Smooth muscle cell of the brain vasculature (primary cell): ENCODE measurements around the gene STPG2.

Experiments
- DNase-seq: peaks from one replicate; pipeline ENCODE4 v3.0.0-alpha.2; 2012; ENCODE audit warnings: low read depth, low spot score

The STPG2 gene

DNA sequence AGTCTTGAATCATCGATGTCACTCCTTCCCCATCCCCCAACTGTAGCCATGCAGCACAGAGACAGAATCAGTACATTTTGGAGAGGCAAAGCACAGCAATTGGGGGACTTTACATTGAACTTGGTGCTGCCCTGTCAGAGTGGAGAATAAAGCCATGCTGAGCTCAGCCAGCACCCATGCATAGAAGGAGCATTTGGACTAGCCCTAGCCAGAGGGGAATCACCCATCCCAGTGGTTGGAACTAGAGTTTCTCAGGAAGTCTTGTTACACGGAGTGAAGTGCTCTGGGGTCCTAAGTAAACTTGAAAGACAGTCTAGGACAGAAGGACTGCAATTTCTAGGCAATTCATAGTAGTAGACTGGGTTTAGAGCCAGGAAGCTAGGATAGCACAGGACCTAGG, 49.6 kb downstream of the STPG2 start:
- DNase-seq: no peak

DNA sequence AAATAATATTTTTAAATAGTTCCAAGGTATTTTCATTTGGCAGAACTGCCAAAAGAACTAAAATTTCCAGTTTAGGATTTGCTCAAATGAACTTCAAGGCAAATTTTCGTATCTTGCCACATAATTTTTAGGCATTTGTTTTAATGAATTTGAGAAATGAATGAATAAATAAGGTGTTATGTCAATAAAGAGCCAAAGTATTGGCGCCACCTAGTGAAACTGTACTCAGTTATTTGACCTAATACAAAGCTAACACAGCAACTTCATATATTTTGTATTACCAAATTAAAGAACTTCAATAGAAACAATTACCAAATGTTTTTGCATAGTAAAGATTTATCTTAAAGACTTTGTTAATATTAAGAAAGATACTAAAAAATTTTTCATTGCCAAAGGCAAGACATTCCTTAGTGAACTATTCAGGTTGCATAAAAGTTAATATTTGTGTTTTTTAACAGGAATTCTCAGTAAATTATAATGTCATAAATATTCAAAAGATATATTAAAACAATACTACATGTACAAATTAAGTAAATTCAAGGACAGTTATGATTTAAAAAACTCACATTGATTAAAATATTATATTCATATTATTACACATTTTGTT, 50.3 kb downstream of the STPG2 start:
- DNase-seq: no peak

DNA sequence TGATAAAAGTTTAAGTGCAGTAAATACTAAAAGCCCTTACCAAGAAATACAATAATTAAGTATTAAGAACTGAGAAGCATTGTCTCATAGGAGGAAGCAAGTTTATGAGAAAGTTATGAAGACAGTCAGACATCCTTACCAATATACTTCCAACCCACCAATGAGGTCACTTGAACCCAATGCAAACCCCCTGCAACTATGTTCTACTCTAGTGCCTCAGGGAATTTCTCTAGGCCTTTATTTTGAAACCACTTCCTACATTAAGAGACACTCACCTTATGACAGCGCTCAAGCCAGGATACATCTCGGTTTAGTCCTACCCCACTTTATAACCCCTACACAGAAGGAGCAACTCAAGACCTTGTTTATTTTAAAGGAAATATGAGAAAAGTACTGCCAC, 61.3 kb downstream of the STPG2 start:
- no peak for DNase-seq

DNA sequence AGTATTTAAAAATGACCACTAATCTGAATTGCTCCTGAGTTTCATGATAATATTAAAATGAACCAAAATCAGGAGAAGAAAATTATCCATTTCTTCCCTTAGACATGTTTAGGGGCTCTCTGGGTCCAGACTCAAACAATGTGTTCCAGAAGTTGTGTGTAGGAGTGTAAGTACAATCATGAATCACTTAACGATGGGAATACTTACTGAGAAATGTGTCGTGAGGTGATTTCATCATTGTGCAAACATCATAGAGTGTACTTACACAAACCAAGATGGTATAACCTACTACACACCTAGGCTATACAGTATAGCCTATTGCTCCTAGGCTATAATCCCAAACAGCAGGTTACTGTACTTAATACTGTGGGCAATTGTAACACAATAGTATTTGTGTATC, 74.8 kb downstream of the STPG2 start:
- no peak for DNase-seq

DNA sequence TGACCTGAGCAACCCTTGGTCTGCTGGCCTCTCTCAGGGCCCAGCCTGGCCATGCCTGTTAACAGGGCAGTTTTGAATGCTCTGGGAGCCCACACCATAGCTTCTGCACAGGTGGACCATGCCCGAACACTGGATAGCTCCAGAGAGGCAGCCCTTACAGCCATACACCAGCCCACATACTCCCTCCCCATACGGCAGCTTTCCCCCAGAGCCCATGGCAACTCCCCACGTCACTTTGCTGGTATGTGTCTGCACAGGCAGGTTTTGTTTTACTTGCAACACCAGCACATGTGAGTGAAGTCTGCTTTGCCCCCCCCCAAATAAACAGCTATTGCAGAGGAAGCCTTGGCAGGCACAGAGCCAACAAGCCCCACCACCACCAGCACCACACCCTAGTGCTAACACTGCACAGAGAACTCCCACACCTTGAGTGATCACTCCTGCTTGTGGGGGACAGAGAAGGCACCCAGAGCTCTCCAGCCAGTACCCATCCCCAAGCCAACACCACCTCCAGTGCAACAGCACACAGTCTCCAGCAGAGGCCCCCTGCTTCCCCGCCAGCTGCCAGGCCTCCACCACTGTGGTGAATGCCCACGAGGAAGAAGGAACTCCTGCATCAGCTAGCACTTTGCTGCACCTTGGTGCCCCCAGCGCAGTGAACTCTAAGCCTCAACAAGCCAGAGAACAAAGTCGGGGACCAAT, 87.3 kb downstream of the STPG2 start:
- no peak for DNase-seq

DNA sequence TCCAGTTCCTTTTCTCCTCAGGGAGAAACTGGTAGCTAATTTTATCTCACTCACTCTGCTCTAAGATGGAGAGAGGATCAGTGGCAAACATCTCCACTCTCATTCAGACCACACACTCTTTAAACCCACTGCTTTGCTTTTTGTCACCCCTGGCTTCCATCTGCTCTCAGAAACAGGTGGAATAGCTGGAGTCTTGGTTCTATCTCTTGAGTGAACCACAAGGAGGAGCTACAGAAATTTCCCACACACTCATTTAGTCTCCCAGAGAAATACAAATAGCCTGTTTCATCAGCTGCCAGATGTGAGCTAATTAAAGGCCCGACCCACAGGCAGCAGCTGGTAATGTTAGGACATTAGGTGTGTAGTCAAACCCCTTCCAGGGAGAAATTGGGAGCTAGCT, 96.6 kb downstream of the STPG2 start:
- no peak for DNase-seq

DNA sequence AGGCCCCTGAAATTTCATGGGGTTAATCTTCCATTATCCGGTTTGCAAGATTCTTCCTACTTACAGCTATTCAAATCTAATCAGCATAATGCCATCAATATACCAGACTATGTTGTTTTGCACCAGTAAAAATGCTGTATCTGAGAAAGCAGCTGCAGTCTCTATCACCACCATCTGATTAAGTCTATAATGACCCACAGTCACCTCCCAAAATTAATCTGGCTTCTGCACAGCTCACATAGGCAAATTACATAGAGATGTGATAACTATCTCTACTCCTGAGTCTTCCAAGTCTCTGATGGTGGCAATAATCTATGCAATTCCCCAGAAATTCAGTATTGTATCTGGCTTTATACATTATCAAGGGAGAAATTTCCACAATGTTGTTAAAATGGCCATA, 113.2 kb downstream of the STPG2 start:
- no peak for DNase-seq

DNA sequence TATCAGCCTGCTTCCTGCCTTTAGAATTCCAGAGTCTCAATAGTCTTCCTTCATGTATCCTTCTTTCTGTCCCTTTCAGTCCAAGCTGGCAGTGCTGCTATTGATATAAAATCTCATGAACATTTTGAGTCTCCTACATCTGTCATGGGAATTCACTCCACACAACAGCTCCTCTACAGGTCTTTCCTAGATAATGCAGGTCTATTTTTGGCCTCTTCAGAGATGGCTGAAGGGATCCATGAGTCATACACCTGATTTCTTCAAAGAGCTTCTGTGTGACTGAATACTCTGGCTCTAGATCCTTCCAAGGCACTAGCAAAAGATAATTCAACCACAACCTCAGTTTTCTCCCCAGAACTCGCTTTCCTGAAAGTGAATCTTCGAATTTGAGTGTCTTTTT, 115.4 kb downstream of the STPG2 start:
- DNase-seq: no peak

DNA sequence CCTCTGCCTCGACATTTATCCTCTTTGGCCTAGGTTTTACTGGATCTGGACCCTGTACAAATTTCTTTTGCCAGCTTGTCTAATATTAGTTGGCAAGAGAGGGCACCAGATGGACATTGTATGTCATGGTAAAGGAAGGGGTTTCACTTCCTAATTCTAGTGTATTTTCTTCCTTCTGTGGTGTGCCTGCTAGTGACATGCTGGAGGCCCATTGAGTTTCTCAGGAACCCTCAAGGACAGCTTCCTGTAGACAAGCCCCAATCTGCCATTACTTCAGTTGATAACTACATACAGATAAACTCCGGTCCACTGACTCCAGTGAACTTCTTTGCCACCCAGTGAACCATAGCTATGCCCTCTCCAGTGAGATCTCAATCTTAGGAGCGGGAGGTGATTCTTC, 116.9 kb downstream of the STPG2 start:
- no peak for DNase-seq

DNA sequence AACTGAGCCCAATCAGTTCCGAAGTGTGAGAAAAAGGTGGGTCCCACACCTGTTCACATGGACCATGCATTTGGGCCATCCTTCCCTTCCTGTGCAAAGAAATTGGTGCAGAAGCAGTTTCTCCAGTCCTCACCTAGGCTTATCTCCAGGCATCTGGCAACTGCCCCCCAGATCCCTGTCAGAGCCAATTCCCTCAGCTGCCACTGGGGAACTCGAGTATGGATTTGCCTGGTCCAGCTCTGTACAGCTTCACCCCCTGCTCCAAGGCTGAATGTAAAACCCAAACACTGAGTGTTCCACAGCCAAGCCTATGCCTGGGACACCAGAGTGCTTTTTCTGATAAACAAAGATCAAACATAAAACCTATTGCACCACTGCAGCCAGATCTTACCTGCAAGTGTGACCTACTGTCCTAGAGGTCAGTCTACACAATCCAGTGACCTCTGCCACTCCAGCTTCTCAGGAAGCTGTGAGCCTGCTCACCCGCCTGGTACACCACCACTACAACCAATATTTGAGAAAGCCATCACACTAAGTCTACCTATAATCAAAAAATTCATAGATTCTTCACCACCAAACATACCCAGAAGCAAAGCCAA, 136.4 kb downstream of the STPG2 start:
- DNase-seq: no peak

DNA sequence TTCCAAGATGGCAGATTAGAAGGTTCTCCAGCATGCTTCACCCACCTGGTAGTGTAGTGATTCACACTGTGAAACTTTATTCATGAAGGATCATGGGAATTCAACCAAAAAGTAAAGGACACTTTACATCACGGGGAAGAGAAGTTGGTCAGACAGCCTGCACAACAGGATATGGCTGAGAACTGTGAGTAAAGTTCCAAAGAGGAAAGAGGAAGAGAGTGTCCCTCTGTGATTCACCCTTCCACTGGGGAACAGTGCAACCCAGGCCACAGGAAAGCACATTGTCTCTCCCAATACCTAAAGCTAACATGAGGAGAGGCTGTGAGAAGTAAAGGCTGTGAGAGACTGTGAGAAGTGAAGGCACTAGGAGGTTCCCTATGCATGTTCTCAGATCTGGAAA, 137.2 kb downstream of the STPG2 start:
- DNase-seq: no peak

DNA sequence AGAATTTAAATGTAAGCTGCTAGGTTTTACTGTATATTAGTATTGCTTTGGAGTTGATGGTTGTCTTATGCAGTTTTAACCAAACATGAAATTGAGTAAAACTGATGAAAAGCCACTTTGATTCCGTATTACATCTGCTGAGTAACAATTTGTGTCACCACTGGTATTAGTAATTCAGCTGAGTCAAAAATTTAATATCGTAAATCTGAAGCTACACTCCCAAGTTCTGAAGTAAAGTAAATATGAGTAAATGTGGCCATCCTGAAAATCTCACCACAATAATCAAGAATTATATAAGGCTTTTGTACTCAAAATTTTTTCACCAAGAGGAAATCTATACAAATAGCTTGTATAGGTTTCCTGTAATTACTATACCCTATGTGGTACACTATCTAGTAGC, 142.3 kb downstream of the STPG2 start:
- no peak for DNase-seq

DNA sequence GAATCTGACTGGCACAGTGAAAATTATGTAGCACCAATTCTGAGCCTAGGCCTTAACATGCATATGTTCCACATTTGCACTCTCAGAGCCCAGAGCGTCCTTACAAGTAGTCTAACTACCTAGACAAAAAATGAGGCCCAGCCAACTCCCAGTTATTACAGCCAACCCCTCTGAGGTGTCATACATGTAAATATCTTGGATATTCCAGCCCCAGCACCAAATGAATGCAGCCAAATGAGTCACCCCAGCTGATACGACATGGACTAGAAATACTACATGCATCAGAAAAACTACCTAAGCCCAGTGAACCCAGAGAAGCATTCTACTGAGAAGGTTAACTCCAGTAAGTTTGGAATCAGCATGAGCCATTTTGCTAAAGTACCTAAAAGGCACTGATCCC, 145.1 kb downstream of the STPG2 start:
- DNase-seq: no peak

DNA sequence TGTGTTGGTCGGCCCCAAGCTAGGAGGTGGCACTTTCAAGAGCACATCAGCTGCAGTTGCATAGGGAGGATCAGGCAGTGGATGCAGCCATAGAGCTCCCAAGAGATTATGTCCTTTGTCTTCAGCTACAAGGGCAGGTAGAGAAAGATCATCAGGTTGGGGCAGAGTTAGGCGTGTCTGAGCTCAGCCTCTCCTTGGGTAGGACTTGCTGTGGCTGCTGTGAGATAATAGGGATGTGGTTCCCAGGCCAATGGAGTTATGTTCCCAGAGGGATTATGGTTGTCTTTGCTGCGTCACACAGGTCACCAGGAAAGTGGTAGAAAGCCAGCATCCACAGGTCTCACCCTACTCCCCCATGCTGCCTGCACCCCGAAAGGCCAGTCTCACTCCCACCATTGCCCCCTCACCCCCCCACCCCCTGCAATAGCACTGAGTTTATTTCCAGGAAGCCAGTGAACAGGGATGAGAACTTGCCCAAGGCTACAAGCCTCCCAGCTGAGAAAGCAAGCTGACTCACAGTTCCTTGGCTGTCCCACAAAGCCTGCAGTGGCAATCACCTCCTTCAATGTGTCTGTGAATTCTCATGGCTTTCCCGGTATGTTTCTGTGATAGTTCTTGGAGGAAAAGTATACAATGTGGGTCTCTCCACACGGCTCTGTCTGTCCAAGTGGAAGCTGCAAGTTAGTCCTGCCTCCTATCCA, 148.4 kb downstream of the STPG2 start:
- no peak for DNase-seq

DNA sequence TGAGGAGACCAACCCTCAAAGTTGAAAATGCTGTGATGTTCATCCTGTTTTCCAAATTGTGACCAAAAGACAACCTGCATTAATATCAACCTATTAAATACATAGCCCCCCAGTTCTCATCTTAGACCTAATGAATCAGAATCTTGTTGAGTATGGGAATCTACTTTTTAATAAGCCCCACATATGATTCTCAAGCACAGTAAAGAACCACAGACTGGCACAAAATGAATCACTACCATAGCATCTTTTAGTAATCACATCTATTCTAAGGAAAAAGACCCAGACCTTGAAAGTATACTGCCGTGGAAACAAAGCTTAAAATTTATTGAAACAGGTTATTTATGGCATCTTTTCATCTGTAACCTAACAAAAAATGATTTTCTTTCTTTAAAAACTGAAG, 152.9 kb downstream of the STPG2 start:
- no peak for DNase-seq

DNA sequence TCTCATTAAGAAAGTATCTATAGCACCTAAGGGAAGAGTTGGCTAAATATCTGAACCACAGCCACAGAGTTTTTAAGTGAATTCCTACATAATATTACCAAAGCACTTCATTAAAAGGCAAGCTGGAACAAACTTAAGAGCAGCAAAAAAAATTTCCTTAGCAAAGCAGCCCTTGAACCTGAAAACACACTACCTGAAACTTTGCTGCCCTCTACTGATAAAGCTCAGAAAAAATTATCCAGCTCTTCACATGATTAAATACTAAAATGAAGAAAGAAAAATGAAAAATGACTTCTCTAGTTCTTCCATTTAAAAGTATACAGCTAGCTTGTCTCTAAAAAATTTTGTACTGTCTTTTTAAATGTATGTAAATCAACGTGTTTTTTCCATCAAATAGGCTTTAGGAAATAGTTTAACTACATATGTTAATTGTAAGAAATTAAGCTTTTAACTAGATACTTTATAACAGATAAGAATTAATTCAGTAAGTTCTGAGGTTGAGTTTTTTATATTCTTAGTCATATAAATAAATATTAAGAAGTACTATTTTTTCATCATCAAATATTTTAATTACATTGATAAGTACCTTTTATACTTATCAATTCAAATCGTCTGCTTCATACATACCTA, 156.1 kb downstream of the STPG2 start:
- no peak for DNase-seq

DNA sequence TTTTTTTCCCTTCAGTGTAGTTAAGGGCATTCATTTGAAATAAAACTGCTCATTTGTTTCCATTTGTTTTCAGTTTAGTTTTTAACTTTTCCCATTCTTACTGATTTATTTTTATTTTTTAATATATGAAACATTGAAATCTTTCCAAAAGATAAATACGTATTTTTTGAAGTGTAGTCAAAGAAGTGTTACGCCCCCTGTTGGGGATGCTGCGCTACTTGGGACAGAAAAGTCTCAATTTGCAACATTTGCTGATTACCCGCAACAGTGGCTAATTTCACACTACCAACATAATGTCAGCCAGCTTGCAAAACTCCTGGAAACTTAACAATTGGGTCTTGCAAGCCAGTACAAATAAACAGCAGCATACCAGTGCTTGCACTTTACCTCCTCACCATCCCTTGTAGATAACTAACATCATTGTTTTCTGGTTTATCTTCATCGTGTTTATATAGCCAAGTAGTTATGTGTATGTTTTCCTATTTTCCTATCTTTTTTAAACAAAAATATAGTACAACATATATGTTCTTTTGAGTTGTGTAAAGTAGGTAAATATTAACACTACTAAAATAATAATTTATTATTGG, 158.6 kb downstream of the STPG2 start:
- DNase-seq: no peak

DNA sequence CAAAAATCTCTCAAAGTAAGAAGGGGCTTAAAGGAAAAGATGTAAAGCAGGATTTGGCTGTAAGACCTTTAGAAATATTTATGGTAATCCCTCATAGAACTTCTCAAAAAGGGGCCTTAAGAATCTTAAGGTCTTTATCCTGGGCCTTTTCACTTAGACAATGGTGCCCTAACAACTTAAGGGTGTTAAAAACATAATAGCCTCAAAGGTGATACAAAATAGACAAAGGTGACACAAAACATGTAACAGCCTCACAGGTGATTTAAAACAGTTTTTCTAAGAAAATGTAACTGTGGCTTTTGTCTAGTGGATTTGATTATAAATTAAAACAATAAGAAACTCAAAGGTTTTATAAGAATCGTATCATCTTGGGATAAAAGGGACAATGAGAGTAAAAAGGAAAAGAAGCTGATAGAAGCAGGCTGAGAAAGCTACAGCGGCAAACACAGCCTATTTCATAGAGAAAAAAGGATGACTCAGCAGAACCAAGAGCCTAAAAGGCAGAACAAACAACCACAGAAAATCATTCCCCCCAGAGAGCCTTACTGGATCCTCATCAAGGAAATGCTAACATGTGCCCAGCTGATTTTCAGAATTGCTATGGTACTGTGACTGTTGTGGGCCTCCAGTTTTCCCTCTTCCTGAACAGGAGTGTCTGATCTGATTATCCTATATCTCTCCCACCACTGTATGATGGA, 164.3 kb downstream of the STPG2 start:
- DNase-seq: no peak

DNA sequence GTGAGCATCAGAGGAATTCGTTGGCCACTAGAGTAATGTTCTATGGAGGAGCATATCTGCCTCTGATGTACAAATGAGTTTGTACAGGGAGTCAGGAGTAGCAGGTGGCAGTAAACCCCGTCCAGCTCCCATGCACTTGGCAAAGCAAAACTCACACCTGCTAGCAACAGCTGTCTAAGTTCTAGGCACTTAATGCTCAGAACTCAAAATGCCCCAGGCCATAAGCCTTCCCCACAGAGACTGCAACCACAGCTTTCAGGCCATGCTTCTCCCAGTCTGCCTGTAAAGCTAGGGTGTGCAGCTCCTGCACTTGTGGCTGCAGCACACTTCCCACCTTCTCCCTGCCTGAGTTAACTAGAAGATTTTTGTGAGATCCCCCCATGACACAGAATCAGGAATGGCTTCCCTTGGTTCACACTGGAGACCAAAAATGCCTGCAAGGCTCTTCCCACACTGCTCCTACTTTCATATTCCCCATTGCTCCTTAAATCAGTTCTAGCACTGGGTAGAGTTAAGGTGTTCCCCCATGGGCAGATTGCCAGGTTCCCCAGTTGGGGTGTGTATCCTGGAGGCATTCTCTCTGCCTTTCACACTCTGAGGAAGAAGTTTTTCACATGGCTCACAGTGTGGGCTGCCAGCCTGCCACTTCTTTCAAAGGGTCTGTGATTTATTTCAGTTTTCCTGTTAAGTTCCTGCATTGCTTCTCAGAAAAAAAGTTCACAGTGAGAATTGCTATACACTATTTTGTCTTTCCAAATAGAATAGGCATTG, 189.9 kb downstream of the STPG2 start:
- no peak for DNase-seq

DNA sequence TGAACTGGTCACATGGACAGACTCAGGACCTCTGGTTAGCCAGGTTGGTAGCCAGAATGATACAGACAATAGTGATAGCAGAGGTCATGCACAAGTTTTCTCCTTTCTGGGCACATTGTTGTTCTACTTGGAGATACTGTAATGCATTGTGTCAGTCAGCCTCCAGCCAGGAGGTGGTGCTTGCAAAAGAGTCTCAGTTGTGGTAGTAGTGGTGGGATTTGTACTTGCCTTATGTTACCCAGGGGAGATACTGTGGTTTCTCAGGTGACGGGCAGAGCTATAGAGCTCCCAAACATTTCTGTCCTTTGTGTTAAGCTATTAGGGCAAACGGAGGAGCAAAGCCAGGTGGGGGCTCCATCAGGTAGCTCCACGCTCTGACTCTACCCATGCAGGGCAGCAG, 190.5 kb downstream of the STPG2 start:
- no peak for DNase-seq

DNA sequence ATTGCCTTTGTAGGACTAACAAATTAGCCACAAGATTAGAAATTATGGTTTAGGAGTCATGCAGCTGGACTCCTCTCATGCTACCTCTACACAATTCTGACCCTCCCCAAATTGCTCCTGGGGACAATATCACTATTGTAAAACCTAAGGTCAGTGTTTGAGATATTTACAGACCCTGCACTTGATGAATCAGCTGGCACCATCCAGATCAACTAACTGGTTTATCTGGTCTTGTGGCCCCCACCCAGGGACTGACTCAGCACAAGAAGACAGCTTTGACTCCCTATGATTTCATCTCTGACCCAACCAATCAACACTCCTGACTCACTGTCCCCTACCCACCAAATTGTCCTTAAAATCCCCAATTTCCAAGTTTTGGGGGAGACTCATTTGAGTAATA, 192.4 kb downstream of the STPG2 start:
- DNase-seq: no peak
